ENCODE data around the gene TAF3.

Gene TAF3

GRCh38 chr10:7967035-7967434, 148.7 kb downstream of the TAF3 start:
- Histone ChIP-seq H3K36me3 (peaks cover 9% of the 10 kb centered on the region), H3K27me3 (no peaks in the 10 kb centered on the region), H3K27ac (no peak overlapping the region), H3K4me1 (ENCODE audit: control insufficient read depth in 1 of 2, insufficient read depth in 1 of 2, low read depth in 1 of 2, low read length in 1 of 2) (no peaks in the 10 kb centered on the region), H3K9me3 (no peaks in the 10 kb centered on the region), H3K4me3 (ENCODE audit: low read depth in 1 of 2, low read length in 1 of 2) (no peak overlapping the region)
- no peak for TF ChIP-seq CTCF (IDR thresholded peaks at IDR 0.05)

- no peak for TF ChIP-seq CTCF (IDR thresholded peaks at IDR 0.05)
- Histone ChIP-seq H3K9me3 (no peaks in the 10 kb centered on the region), H3K36me3 (peaks cover 9% of the 10 kb centered on the region), H3K27me3 (no peaks in the 10 kb centered on the region), H3K27ac (no peak overlapping the region), H3K4me1 (ENCODE audit: control insufficient read depth in 1 of 2, insufficient read depth in 1 of 2, low read depth in 1 of 2, low read length in 1 of 2) (no peaks in the 10 kb centered on the region), H3K4me3 (ENCODE audit: low read depth in 1 of 2, low read length in 1 of 2) (no peak overlapping the region)
Measured at GRCh38 chr10:7968510-7969112, 150.3 kb downstream of the TAF3 start.

- Histone ChIP-seq H3K9me3 (no peaks in the 10 kb centered on the region), H3K27ac (no peak overlapping the region), H3K4me3 (ENCODE audit: low read depth in 1 of 2, low read length in 1 of 2) (no peak overlapping the region), H3K4me1 (ENCODE audit: control insufficient read depth in 1 of 2, insufficient read depth in 1 of 2, low read depth in 1 of 2, low read length in 1 of 2) (no peaks in the 10 kb centered on the region), H3K36me3 (peaks cover 2% of the 10 kb centered on the region), H3K27me3 (no peaks in the 10 kb centered on the region)
- TF ChIP-seq CTCF (IDR thresholded peaks at IDR 0.05): no peak
Measured at GRCh38 chr10:7969623-7970022, 151.3 kb downstream of the TAF3 start.

- H3K36me3 ChIP-seq: no peaks in the 10 kb centered on the region
- no peaks in the 10 kb centered on the region for H3K27me3 ChIP-seq
- H3K27ac ChIP-seq: no peak overlapping the region
- no peak for TF ChIP-seq CTCF (IDR thresholded peaks at IDR 0.05)
- no peaks in the 10 kb centered on the region for H3K4me1 ChIP-seq (ENCODE audit: control insufficient read depth in 1 of 2, insufficient read depth in 1 of 2, low read depth in 1 of 2, low read length in 1 of 2)
- H3K9me3 ChIP-seq: no peaks in the 10 kb centered on the region
- no peak overlapping the region for H3K4me3 ChIP-seq (ENCODE audit: low read depth in 1 of 2, low read length in 1 of 2)
Measured at GRCh38 chr10:7971949-7972348, 153.6 kb downstream of the TAF3 start.

- no peak for TF ChIP-seq CTCF (IDR thresholded peaks at IDR 0.05)
- Histone ChIP-seq H3K27me3 (no peaks in the 10 kb centered on the region), H3K9me3 (no peaks in the 10 kb centered on the region), H3K4me3 (ENCODE audit: low read depth in 1 of 2, low read length in 1 of 2) (no peak overlapping the region), H3K36me3 (no peaks in the 10 kb centered on the region), H3K4me1 (ENCODE audit: control insufficient read depth in 1 of 2, insufficient read depth in 1 of 2, low read depth in 1 of 2, low read length in 1 of 2) (no peaks in the 10 kb centered on the region), H3K27ac (no peak overlapping the region)
Measured at GRCh38 chr10:7972367-7972766, 154.1 kb downstream of the TAF3 start.

- Histone ChIP-seq H3K4me3 (ENCODE audit: low read depth in 1 of 2, low read length in 1 of 2) (no peak overlapping the region), H3K4me1 (ENCODE audit: control insufficient read depth in 1 of 2, insufficient read depth in 1 of 2, low read depth in 1 of 2, low read length in 1 of 2) (no peaks in the 10 kb centered on the region), H3K36me3 (peaks cover 7% of the 10 kb centered on the region), H3K27me3 (no peaks in the 10 kb centered on the region), H3K27ac (no peak overlapping the region), H3K9me3 (no peaks in the 10 kb centered on the region)
- TF ChIP-seq CTCF (IDR thresholded peaks at IDR 0.05): no peak
Measured at GRCh38 chr10:7980196-7980595, 161.9 kb downstream of the TAF3 start.
